Stimulated activated naive CD8-positive, alpha-beta T cell treated with anti-CD3 and anti-CD28 coated beads, Interleukin-15, Interleukin-2, amounts not matched to agents 100 U/mL and 50 U/mL, for 24 hours (primary cell): Measurements from ENCODE around the gene FARP2.
"Not testable (repeated sequence)": the region's sequence is repeated elsewhere in the genome, so short reads cannot be mapped to it uniquely, and the experiment has no call there.

Source experiments
- ATAC-seq: fragments of 150-1000 bp; cut with Tn5 transposase; one replicate; pipeline ENCODE4 v1.10.0; 2021
- DNase-seq: peaks from one replicate; pipeline ENCODE4 v3.0.0; 2021

FARP2 gene

GRCh38 chr2:241355983-241356870, at the start of gene FARP2:
Gene FARP2, plus strand, starts transcription at chr2:241356285. Its CDS starts 16,823 bp downstream, at chr2:241373108.
- peak; percentile 97 for ATAC-seq
- DNase-seq = peak; percentile 95

- ATAC-seq = no peak
- no peak for DNase-seq
Observed at GRCh38 chr2:241307055-241307454, 49.0 kb upstream of the FARP2 start.

- no peak for DNase-seq
- ATAC-seq = no peak
Observed at GRCh38 chr2:241308267-241308666, 47.8 kb upstream of the FARP2 start.

GRCh38 chr2:241308832-241309500, 47.1 kb upstream of the FARP2 start:
- no peak for ATAC-seq
- no peak for DNase-seq

- DNase-seq (peak; percentile 66), ATAC-seq (peak; percentile 96)
Observed at GRCh38 chr2:241309684-241310117, 46.4 kb upstream of the FARP2 start.

GRCh38 chr2:241310917-241311566, 45.0 kb upstream of the FARP2 start:
- DNase-seq (no peak), ATAC-seq (no peak)

GRCh38 chr2:241312082-241312481, 44.0 kb upstream of the FARP2 start:
- DNase-seq = no peak
- ATAC-seq = no peak

- DNase-seq (no peak), ATAC-seq (no peak)
Observed at GRCh38 chr2:241313543-241314095, 42.5 kb upstream of the FARP2 start.

GRCh38 chr2:241314226-241315092, 41.6 kb upstream of the FARP2 start:
- DNase-seq (no peak), ATAC-seq (no peak)

GRCh38 chr2:241315093-241315878, 40.8 kb upstream of the FARP2 start, which contains the start of gene HDLBP:
Gene HDLBP, minus strand, starts transcription at chr2:241315672. Its CDS starts 48,803 bp downstream, at chr2:241266869.
- peak; percentile 87 for ATAC-seq
- DNase-seq = peak; percentile 100

- peak; percentile 52 for ATAC-seq
- DNase-seq = peak; percentile 79
Observed at GRCh38 chr2:241315879-241316631, 40.0 kb upstream of the FARP2 start, which contains the start of gene SEPTIN2. Gene SEPTIN2, plus strand, starts transcription at chr2:241315925. Its CDS starts 8,308 bp downstream, at chr2:241324233.

GRCh38 chr2:241316825-241317224, 39.3 kb upstream of the FARP2 start:
- no peak for DNase-seq
- no peak for ATAC-seq

GRCh38 chr2:241317391-241317790, 38.7 kb upstream of the FARP2 start:
- no peak for DNase-seq
- no peak for ATAC-seq

GRCh38 chr2:241318830-241319229, 37.3 kb upstream of the FARP2 start:
- not testable (repeated sequence) for DNase-seq, ATAC-seq

- ATAC-seq (no peak), DNase-seq (no peak)
Observed at GRCh38 chr2:241320394-241320793, 35.7 kb upstream of the FARP2 start.

GRCh38 chr2:241321033-241321432, 35.1 kb upstream of the FARP2 start:
- DNase-seq = no peak
- no peak for ATAC-seq

- no peak for ATAC-seq
- DNase-seq = no peak
Observed at GRCh38 chr2:241321886-241322285, 34.2 kb upstream of the FARP2 start.

- DNase-seq (no peak), ATAC-seq (no peak)
Observed at GRCh38 chr2:241323778-241324177, 32.3 kb upstream of the FARP2 start.

GRCh38 chr2:241324775-241325174, 31.3 kb upstream of the FARP2 start:
- DNase-seq (no peak), ATAC-seq (no peak)

GRCh38 chr2:241325257-241325656, 30.8 kb upstream of the FARP2 start:
- no peak for DNase-seq
- ATAC-seq = no peak
